K562 (cell line): ENCODE measurements around the gene PLBD1.

Experiments
- CBX8 ChIP-seq: fragments of 200-600 bp; sonication (generic); IDR thresholded peaks from 2 replicates; pipeline ENCODE4 v1.6.1; 2012; ENCODE audit warnings: borderline replicate concordance, mixed run types, low read depth, mild to moderate bottlenecking, moderate library complexity, mixed read lengths, low read length, control low read depth, inconsistent platforms; ENCODE audit not compliant: poor library complexity, severe bottlenecking; ENCODE audit errors: extremely low read depth
- LARP7 ChIP-seq: fragments of 450-650 bp; IDR thresholded peaks from 2 replicates; pipeline ENCODE4 v1.6.1; 2016
- ZNF121 ChIP-seq: sonication (generic); formaldehyde crosslinking; conservative IDR thresholded peaks from 2 replicates; pipeline ENCODE4 v1.8.0; 2022; ENCODE audit warnings: missing genetic modification reagents
- ZNF175 ChIP-seq: fragments of 200-800 bp; sonication (Bioruptor generic); IDR thresholded peaks from 2 replicates; pipeline ENCODE4 v1.6.1; 2016; ENCODE audit warnings: low read depth, mild to moderate bottlenecking, missing genetic modification characterization, missing compliant biosample characterization

GRCh38 chr12:14561677-14562238 lies 5.9 kb downstream of the PLBD1 start:
- TF ChIP-seq ZNF121 (CRISPR knock-in tag) (no peak), LARP7 (no peak), ZNF175 (no peak), CBX8 (no peak)
